ENCODE data around the gene XPNPEP1. TPM values are rescaled to one million over a fixed set of nuclear protein-coding genes. Genes with fewer than 3 reads are reported as not detected.
"Not testable (repeated sequence)": the region's sequence is repeated elsewhere in the genome, so short reads cannot be mapped to it uniquely, and the experiment has no call there.

XPNPEP1 gene
- total RNA-seq, 1 donor from 2014 or later: 85.1 TPM

DNA sequence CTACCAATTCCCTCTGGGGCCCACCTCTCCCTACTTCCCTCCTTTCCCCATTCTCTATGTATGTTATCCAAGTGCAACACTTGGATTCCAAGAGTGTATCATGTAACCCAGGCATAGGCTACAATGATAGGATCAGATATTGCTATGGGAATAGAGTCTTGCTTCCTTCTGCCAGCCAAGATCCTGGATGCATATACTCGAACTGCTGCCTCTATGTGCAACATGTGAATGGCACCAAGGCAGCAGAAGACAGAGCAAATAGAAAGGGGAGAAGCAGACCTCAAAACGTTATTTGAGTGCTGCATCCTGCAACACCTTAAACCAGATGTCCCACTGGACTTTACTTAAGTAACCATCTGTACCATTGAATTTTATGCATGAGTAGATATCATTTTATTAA lies 3.5 kb upstream of the XPNPEP1 start:
- Mint-ChIP-seq H3K4me3 (no peak overlapping the region), H3K9me3 (no peaks in the 10 kb centered on the region)
- intact Hi-C loops (cut with micrococcal nuclease): no loop called here

DNA sequence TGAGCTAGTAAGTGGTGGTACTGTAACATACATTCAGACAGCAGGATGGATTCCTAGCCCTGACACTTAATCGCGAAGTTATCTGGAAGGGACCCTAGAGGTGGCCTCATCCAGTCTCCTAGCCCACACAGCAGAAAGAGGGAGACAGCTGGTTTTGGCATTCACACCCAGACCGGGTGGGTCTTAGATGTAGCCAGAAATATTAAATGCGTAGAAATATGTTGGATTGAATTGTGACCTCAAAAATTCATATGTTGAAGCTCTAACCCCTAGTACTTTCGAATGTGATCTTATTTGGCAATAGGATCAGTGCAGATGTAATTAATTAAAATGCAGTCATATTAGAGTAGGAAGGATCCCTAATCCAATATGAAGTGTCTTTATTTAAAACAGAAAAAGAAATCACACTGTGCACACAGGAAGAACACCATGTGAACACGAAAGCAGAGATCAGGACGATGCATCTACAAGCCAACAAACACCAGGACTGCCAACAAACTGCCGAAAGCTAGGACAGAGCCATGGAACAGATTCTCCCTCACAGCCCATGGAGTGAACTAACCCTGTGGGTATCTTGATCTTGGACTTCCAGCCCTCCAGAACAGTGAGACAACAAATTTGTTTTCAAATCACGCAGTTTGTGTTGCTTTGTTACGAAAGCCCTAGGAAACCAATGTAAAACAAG lies 2.9 kb upstream of the XPNPEP1 start:
- H3K27me3 Mint-ChIP-seq (ENCODE audit: insufficient read depth): peaks cover 19% of the 10 kb centered on the region
- peaks cover 3% of the 10 kb centered on the region for H3K36me3 Mint-ChIP-seq (ENCODE audit: low read depth)

More for the DNA sequence above, 3.5 kb upstream of the XPNPEP1 start:
- Mint-ChIP-seq H3K27ac (no peak overlapping the region), H3K4me1 (ENCODE audit: low read depth) (peaks cover 31% of the 10 kb centered on the region), H3K27me3 (ENCODE audit: insufficient read depth) (peaks cover 19% of the 10 kb centered on the region), H3K36me3 (ENCODE audit: low read depth) (no peaks in the 10 kb centered on the region)
- no peak for DNase-seq (ENCODE audit: low spot score)

DNA sequence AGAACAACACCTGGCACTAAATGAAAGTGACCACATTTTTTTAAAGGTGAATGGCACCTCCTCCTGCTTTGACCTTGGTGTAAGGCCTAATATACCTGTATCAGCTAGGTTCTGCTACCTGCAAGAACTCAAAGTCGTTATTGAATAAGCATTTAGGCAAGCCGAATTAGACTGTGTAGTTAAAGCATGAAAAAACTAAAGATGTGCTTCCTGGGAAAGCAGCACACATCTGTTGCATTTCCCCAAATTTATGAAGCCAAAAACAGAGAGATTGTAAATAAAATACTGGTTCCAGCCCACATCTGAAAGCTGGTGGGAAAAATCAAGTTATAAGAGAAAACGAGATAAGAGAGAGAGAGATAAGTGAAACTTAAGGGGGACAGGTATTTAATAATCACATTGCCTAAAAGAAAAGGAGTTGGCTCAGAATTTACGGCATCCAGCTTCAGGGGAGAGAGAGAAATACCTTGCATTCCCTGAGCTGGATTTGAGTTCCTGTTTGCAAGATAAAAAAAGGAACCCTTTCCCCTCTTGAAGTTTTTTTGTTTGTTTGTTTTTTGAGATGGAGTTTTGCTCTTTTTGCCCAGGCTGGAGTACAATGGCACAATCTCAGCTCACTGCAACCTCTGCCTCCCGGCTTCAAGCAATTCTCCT lies 1.8 kb upstream of the XPNPEP1 start:
- H3K27me3 Mint-ChIP-seq (ENCODE audit: insufficient read depth): peaks cover 13% of the 10 kb centered on the region

More for the DNA sequence above, 2.9 kb upstream of the XPNPEP1 start:
- Mint-ChIP-seq H3K4me3 (no peak overlapping the region), H3K4me1 (ENCODE audit: low read depth) (peaks cover 37% of the 10 kb centered on the region), H3K9me3 (no peaks in the 10 kb centered on the region), H3K27ac (no peak overlapping the region)
- intact Hi-C loops (cut with micrococcal nuclease): no loop called here
- DNase-seq (ENCODE audit: low spot score): no peak

DNA sequence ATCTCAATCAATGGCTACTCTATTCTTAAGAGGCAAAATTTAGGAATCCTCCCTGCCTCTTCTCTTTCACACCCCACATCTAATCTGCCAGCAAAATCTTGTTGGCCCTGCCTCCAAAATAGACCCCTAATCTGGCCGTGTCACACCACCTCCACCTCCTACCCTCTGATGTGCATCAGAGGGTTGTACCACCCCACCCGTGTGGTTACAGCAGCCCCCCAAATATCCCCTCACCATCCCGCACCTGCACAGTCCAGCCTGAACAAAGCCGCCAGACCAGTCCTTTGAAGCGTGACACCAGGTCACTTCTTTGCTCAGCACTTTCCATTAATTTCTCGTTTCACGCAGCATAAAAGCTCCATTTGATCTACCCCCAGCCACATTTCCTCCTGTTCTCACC lies 776 bp upstream of the XPNPEP1 start:
- Mint-ChIP-seq H3K9me3 (no peaks in the 10 kb centered on the region), H3K4me1 (ENCODE audit: low read depth) (peaks cover 50% of the 10 kb centered on the region), H3K4me3 (peak overlapping the region; percentile 78), H3K27me3 (ENCODE audit: insufficient read depth) (peaks cover 5% of the 10 kb centered on the region), H3K27ac (peak overlapping the region; percentile 78), H3K36me3 (ENCODE audit: low read depth) (peaks cover 11% of the 10 kb centered on the region)
- intact Hi-C loops (cut with micrococcal nuclease): loop anchor here (5.0 kb wide), 3 partner anchors 153 to 998 kb away; no protein-coding TSS in a partner anchor
- DNase-seq (ENCODE audit: low spot score): no peak

More for the DNA sequence above, 1.8 kb upstream of the XPNPEP1 start:
- peaks cover 45% of the 10 kb centered on the region for H3K4me1 Mint-ChIP-seq (ENCODE audit: low read depth)
- H3K9me3 Mint-ChIP-seq: no peaks in the 10 kb centered on the region
- intact Hi-C loops (cut with micrococcal nuclease): loop anchor here (5.0 kb wide), 3 partner anchors 152 to 997 kb away; no protein-coding TSS in a partner anchor
- no peak for DNase-seq (ENCODE audit: low spot score)
- peaks cover 8% of the 10 kb centered on the region for H3K36me3 Mint-ChIP-seq (ENCODE audit: low read depth)
- H3K4me3 Mint-ChIP-seq: no peak overlapping the region
- H3K27ac Mint-ChIP-seq: no peak overlapping the region

DNA sequence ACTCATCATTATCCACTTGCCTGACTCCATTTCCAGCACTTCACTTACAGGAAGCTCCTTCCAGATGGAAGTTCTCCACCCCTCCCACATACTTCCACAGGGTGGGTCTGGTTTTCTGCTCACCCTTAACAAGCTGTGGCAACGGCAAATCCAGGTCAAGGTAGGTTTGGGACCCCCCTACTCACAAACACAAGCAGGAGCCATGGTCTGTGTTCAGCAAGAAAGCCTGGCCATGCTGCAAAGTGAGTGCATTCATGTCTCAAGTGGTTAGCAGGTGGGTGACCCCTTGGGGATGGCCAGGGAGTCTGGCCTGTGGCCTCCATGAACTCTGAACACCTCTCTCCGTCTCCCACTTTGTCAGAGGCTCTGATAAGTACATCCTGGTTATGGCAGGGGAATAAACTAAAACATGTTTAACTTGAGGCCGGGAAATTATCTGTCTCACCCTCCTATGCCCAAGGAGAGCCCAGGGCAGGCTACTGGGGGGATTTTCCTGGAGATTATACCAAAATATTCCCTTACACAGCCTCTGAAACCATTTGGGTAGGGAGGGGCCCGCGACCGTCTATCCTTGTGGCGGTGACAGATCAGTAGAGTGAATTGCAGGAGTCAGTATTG lies 844 bp downstream of the XPNPEP1 start:
- no peak for DNase-seq (ENCODE audit: low spot score)
- H3K27me3 Mint-ChIP-seq (ENCODE audit: insufficient read depth): peaks cover 5% of the 10 kb centered on the region
- no peaks in the 10 kb centered on the region for H3K9me3 Mint-ChIP-seq
- intact Hi-C loops (cut with micrococcal nuclease): loop anchor here (2.0 to 5.0 kb wide), 6 partner anchors 20 to 1000 kb away; no protein-coding TSS in a partner anchor
- H3K36me3 Mint-ChIP-seq (ENCODE audit: low read depth): peaks cover 22% of the 10 kb centered on the region
- H3K4me3 Mint-ChIP-seq: peak overlapping the region; percentile 94
- peaks cover 61% of the 10 kb centered on the region for H3K4me1 Mint-ChIP-seq (ENCODE audit: low read depth)
- H3K27ac Mint-ChIP-seq: peak overlapping the region; percentile 92

DNA sequence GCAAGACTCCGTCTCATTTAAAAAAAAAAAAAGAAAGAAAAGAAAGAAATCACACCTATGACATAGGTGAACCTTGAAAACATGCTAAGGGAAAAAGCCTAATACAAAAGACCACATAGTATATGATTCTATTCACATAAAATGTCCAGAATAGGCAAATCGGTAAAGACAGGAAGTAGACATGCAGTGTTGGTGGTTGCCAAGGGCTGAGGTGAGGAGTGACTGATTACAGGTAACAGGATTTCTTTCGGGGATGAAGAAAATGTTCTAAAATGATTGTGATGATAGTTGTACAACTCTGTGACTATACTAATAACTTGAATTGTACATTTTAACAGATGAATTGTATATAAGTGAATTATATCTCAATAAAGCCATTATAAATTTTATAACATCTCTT lies 3.3 kb downstream of the XPNPEP1 start:
- peaks cover 86% of the 10 kb centered on the region for H3K4me1 Mint-ChIP-seq (ENCODE audit: low read depth)
- no peaks in the 10 kb centered on the region for H3K9me3 Mint-ChIP-seq
- peaks cover 34% of the 10 kb centered on the region for H3K36me3 Mint-ChIP-seq (ENCODE audit: low read depth)
- intact Hi-C loops (cut with micrococcal nuclease): loop anchor here (5.0 kb wide), 3 partner anchors 157 to 1002 kb away; no protein-coding TSS in a partner anchor
- no peak overlapping the region for H3K27ac Mint-ChIP-seq
- DNase-seq (ENCODE audit: low spot score): no peak
- H3K27me3 Mint-ChIP-seq (ENCODE audit: insufficient read depth): peaks cover 5% of the 10 kb centered on the region
- H3K4me3 Mint-ChIP-seq: no peak overlapping the region

DNA sequence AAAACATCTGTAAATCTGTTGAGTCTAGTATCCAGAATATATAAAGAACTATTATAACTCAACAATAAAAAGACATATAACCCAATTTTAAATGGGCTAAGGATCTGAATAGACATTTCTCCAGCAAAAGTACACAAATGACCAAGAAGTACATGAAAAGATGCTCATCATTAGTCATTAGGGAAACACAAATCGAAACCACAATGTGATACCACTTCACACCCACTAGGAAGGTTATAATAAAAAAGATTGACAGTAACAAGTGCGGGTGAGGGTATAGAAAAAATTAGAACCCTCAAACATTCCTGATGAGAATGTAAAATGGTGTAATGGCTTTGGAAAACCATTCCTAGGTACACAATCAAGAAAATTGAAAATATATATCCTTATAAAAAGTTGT lies 4.1 kb downstream of the XPNPEP1 start:
- no peak for DNase-seq (ENCODE audit: low spot score)
- H3K9me3 Mint-ChIP-seq: no peaks in the 10 kb centered on the region
- no peak overlapping the region for H3K4me3 Mint-ChIP-seq
- H3K27me3 Mint-ChIP-seq (ENCODE audit: insufficient read depth): peaks cover under 1% of the 10 kb centered on the region
- H3K27ac Mint-ChIP-seq: no peak overlapping the region
- peaks cover 84% of the 10 kb centered on the region for H3K4me1 Mint-ChIP-seq (ENCODE audit: low read depth)
- intact Hi-C loops (cut with micrococcal nuclease): no loop called here
- peaks cover 37% of the 10 kb centered on the region for H3K36me3 Mint-ChIP-seq (ENCODE audit: low read depth)

DNA sequence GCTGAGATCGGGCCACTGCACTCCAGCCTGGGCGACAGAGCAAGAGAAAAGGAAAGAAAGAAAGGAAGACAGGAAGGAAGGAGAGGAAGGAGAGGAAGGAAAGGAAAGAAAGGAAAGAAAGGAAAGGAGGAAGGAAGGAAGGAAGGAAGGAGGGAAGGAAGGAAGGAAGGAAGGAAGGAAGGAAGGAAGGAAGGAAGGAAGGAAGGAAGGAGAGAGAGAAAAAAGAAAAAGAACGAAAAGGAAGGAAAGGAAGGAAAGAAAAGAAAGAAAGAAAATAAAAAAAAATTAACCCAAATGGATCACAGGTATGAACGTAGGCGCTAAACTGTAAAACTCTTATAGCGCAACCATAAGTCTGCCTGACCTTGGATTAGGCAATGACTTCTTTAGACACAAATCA lies 4.6 kb downstream of the XPNPEP1 start:
- DNase-seq (ENCODE audit: low spot score); H3K27ac Mint-ChIP-seq; H3K4me3 Mint-ChIP-seq; intact Hi-C loops (cut with micrococcal nuclease); H3K9me3 Mint-ChIP-seq; H3K27me3 Mint-ChIP-seq (ENCODE audit: insufficient read depth): not testable (repeated sequence)
- Mint-ChIP-seq H3K36me3 (ENCODE audit: low read depth) (peaks cover 41% of the 10 kb centered on the region), H3K4me1 (ENCODE audit: low read depth) (peaks cover 83% of the 10 kb centered on the region)

DNA sequence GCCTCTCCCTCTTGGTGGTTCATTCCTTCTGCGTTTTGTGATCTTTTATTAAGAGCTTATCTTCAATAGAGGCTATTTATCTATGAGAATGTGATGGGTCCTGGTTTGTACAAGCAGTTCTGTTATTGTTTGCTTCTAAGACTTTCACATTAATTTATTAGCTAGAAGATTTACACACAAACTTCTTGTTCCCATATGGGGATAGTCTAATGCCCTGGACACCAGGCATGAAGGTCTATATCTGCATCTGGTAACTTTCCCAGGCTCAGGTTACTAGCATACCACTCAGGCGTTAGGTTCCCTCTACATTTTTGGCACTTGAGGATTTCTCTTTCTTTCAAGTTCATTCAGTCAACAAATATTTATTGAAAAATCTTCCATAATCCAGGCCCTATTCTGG lies 7.7 kb downstream of the XPNPEP1 start:
- no peaks in the 10 kb centered on the region for H3K9me3 Mint-ChIP-seq
- H3K27ac Mint-ChIP-seq: peak overlapping the region; percentile 77
- no peaks in the 10 kb centered on the region for H3K27me3 Mint-ChIP-seq (ENCODE audit: insufficient read depth)
- intact Hi-C loops (cut with micrococcal nuclease): loop anchor here (1.0 kb wide), 1 partner anchor 12 kb away; no protein-coding TSS in a partner anchor
- no peak for DNase-seq (ENCODE audit: low spot score)
- H3K4me1 Mint-ChIP-seq (ENCODE audit: low read depth): peaks cover 91% of the 10 kb centered on the region
- H3K4me3 Mint-ChIP-seq: peak overlapping the region; percentile 11
- H3K36me3 Mint-ChIP-seq (ENCODE audit: low read depth): peaks cover 57% of the 10 kb centered on the region

DNA sequence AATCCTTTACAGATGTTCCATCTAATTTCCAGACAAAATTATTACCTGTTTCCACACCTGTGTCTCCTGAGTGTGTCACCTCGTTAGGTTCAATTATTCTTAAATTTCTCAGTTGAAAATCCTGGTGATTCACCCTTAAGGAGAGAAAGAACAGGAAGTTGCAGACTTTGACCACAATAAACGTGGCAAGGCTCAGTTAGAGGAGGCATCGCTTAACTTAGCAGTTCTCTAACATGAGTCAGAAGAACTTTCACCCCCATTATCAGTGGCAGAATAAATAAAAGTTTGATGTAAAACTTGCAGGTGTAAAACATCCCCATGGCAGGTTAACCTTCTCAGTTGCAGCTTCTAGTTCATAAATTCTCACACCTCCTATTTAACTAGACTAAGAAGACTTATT lies 8.3 kb downstream of the XPNPEP1 start:
- H3K9me3 Mint-ChIP-seq: no peaks in the 10 kb centered on the region
- peaks cover 91% of the 10 kb centered on the region for H3K4me1 Mint-ChIP-seq (ENCODE audit: low read depth)
- peak overlapping the region; percentile 77 for H3K27ac Mint-ChIP-seq
- H3K4me3 Mint-ChIP-seq: peak overlapping the region; percentile 61
- no peaks in the 10 kb centered on the region for H3K27me3 Mint-ChIP-seq (ENCODE audit: insufficient read depth)
- intact Hi-C loops (cut with micrococcal nuclease): loop anchor here (1.0 kb wide), 1 partner anchor 12 kb away; no protein-coding TSS in a partner anchor
- peak; percentile 25 for DNase-seq (ENCODE audit: low spot score)
- peaks cover 55% of the 10 kb centered on the region for H3K36me3 Mint-ChIP-seq (ENCODE audit: low read depth)

DNA sequence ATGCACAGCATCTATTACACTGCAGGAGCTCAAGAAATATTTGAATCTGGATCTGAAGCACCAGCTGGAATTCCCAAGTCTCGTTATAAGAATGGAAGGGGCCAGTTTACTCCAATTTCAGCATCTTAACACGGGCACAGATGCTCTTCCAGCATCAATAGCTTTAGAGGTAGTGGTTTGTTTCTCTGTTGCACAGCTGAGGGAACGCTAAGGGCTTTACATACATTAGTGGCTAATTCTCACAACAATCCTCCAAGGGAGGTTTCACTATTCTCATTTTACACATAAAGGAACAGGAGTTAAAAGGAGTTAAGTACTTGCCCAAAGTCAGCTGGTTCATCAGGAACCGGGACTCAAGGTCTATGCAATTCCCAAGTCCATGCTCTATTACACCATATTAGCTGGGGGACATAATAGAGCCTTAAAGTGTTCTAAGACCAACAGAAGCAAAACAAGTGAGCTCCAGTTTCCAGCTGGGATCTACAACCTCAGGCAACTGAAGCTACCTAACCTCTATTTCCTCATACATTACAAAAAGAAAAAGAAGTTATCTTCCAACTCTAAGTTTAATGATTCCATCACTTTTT lies 9.9 kb downstream of the XPNPEP1 start:
- intact Hi-C loops (cut with micrococcal nuclease): no loop called here
- no peaks in the 10 kb centered on the region for H3K27me3 Mint-ChIP-seq (ENCODE audit: insufficient read depth)
- no peak overlapping the region for H3K4me3 Mint-ChIP-seq
- no peak overlapping the region for H3K27ac Mint-ChIP-seq
- H3K4me1 Mint-ChIP-seq (ENCODE audit: low read depth): peaks cover 83% of the 10 kb centered on the region
- no peaks in the 10 kb centered on the region for H3K9me3 Mint-ChIP-seq
- DNase-seq (ENCODE audit: low spot score): no peak
- peaks cover 54% of the 10 kb centered on the region for H3K36me3 Mint-ChIP-seq (ENCODE audit: low read depth)

DNA sequence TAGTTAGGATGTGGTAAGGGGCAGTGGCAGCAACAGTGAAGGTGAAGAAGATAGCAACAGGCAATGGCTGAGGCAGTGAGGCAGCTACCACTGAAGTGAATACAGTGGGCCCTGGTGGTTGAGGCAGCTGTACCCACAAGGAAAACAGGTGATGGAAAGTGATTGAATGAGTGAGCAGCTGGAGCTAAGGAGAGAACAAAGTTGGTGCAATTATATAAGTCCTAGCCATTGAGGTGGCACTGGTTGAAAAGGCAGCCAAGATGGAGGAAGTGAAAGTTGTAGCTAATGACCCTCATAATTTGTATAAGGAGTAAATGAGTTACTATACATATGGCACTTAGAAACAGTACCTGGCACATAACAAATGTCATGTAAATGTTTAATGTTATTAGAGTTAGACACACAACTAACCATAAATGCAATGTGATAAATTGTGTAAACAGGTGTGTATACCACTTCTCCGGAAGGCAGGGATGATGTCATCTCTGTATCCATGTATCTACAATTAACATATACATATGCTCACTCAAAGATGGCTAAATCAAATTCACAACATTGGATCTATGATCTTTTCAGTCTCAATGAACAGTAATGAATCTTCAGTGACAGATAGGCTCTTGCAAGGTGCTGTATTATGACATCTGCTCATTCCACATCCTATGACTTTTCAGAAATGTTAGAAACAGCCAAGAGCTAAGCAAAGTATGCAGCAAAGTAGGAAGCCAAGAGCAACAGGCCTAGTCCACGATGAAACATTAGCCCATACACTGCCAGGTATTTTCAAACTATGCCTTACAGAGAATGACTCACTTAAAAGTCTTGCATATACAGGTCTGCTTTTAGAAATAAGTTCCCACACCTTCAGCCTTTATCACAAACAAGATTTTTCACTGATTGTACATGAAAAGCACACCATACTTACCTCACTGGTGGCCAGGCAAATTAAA lies 10.7 kb downstream of the XPNPEP1 start:
- Mint-ChIP-seq H3K4me3 (no peak overlapping the region), H3K27me3 (ENCODE audit: insufficient read depth) (no peaks in the 10 kb centered on the region), H3K27ac (peak overlapping the region; percentile 53), H3K9me3 (no peaks in the 10 kb centered on the region), H3K4me1 (ENCODE audit: low read depth) (peaks cover 84% of the 10 kb centered on the region), H3K36me3 (ENCODE audit: low read depth) (peaks cover 55% of the 10 kb centered on the region)
- intact Hi-C loops (cut with micrococcal nuclease): no loop called here
- no peak for DNase-seq (ENCODE audit: low spot score)
